ENCODE results near the gene PARD3B.

DNA sequence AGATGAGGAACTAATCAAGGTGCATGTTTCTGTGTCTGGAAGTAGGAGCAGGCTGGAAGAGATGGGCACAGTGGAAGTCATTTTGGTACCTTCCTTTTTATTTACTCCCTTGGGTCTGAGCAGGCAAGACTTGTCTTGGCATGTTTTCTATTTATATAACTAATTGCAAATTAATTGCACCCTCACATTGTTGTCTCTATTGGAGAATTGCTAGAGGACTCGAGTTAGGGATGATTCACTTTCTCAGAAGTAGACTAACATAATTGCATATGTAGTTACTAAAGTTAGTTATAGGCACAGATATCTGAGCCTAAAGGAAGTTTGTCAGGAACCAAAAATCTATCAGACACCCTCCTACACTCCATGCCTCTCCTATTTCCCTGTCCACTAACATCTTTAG is 1044.2 kb downstream of the PARD3B start:
- TF ChIP-seq CTCF (IDR thresholded peaks at IDR 0.05; ENCODE audit: low read depth, low read length) (no peak), POLR2A (IDR thresholded peaks at IDR 0.05; ENCODE audit: extremely low read depth, insufficient read length) (no peak), MYC (IDR thresholded peaks at IDR 0.05; ENCODE audit: low read depth, low read length) (no peak)
- TF ChIP-seq, protein P1, sequence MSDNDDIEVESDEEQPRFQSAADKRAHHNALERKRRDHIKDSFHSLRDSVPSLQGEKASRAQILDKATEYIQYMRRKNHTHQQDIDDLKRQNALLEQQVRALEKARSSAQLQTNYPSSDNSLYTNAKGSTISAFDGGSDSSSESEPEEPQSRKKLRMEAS (IDR thresholded peaks at IDR 0.05; ENCODE audit: low read depth, low read length), result no peak
